GM10847 (cell line): Measurements from ENCODE around the gene SNX7.

Source experiments
- POLR2A ChIP-seq: IDR thresholded peaks from 2 replicates; pipeline ENCODE4 v1.6.1; 2011; ENCODE audit not compliant: insufficient read length; ENCODE audit errors: extremely low read depth

The SNX7 gene, protein sequence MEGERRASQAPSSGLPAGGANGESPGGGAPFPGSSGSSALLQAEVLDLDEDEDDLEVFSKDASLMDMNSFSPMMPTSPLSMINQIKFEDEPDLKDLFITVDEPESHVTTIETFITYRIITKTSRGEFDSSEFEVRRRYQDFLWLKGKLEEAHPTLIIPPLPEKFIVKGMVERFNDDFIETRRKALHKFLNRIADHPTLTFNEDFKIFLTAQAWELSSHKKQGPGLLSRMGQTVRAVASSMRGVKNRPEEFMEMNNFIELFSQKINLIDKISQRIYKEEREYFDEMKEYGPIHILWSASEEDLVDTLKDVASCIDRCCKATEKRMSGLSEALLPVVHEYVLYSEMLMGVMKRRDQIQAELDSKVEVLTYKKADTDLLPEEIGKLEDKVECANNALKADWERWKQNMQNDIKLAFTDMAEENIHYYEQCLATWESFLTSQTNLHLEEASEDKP

DNA sequence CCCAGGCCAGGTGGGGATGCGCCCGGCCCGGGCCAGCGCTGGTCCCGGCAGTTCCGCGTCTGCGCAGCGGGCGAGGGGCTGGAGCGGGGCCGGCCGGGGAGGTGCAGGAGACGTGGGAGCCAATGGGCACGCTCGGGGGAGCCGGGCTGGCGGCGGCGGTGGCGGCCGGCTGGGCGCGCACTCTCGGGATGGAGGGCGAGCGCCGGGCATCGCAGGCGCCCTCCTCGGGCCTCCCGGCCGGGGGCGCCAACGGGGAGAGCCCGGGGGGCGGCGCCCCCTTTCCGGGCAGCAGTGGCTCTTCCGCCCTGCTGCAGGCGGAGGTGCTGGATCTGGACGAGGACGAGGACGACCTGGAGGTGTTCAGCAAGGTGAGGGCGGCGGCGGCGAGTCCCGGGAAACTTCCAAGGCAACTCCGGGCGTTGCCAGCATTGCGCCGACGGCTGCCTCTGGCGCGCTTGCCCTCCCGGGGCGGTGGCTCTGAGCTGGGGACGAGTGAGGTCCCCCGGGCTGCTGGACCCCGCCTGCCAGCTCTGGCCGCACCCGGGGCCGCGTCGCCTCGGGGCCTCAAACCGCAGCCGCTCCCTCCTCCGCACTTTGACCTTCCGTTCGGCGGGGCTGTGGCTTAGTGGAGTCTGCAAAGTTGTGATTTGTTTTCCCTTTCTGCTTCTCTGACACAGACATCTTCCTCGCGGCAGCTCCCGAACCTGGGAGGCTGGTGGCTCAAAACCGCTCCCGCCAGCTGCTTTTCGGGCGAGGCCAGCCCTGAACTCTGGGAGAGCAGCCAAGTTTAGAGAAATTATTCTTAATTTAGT is at the start of gene SNX7:
Gene SNX7 (plus strand): TSS at position 178 of the 812 bp plus-strand sequence. CDS start 11 bp downstream, at position 189.
- TF ChIP-seq POLR2A = no peak

DNA sequence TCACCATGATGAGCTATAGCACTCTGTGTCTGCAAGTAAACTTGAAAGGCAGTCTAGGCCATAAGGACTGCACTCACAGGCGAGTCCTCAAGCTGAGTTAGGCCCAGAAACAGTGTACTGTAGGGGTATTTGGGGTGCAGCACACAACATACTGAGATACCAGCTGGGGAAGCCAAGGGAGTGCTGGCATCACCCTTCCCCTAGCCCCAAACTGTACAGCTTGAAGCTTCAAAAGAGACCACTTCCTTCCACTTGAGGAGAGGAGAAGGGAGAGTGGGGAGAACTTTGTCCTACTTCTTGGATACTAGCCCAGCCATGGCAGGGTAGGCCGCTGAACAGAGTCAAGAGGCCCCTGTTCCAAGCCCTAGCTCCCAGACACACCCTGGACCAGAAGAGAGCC is 24.2 kb upstream of the SNX7 start:
- no peak for TF ChIP-seq POLR2A

DNA sequence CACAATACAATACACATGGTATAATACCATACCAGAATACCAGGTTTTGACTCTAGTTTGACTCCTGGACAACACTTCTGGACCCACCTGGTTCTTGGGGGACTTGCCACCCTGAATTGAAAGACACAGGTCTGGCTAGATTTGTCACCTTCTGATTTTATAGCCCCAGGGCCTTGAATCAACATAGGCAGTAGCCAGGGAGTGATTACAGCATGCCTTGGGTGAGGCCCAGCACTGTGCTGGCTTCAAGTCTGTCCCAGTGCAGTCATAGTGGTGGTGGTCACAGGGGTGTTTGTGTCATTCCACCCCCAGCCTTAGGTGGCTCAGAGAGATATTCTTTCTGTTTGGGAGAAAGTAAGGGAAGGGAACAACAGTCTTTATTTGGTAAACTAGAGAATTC is 23.3 kb upstream of the SNX7 start:
- no peak for TF ChIP-seq POLR2A

DNA sequence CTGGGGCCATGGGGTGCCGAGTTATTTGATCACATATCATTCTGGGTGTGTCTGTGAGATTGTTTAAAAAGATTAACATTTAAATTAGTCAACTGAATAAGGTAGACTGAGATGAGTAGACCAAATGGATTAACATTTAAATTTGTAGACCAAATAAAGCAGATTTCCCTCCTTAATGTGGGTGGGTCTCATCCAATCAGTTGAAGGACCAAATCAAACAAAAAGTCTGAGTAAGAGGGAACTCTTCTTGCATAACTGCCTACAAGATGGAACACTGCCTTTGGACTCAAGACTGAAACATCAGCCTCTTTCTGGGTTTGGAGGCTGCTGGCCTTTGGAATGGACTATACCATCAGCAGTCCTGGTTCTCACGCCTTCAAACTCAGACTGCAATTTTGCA is 17.0 kb upstream of the SNX7 start:
- TF ChIP-seq POLR2A = no peak

DNA sequence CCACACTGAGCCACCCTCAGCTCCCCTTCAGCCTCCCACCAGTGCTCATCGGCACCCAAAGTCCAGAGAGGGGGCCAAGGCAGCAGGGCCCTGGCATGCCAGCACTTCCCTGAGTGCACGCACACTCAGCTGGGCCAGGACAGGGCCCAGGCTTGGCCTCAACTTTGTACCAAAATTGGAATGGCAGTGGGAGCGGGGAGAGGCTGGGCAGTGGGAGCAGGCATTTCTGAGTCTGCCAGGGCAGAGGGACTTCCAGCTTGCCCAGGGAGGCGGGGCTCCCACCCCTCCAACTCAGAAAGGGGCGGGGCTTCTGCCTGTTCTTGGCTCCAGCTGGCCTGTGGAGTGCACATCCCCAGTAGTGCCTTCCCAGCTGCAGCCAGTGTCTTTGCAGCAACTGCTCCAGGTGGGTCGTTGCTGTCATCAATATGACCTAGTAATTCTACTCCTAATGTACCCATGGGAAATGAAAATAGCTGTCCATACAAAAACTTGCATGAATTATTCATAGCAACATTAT is 10.3 kb upstream of the SNX7 start:
- TF ChIP-seq POLR2A = no peak

DNA sequence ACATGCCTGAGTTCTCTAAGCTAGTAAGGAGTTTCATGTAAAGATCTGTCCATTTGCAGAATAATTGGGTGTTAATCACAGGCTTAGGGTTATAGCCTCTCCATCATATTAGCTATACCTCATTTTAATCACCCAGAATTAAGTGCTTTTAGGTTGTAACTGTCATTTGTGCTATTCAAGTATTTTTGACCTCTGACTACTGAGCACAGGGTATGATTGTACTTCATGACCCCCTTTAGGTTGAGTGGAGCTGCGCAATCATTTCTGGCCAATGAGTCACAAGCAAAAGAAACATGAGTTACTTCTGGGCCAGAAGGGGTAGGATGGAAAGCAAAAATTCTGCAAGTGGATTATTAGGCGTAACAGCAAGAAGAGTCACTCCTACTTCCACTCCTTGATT is 8.4 kb upstream of the SNX7 start:
- TF ChIP-seq POLR2A = no peak

DNA sequence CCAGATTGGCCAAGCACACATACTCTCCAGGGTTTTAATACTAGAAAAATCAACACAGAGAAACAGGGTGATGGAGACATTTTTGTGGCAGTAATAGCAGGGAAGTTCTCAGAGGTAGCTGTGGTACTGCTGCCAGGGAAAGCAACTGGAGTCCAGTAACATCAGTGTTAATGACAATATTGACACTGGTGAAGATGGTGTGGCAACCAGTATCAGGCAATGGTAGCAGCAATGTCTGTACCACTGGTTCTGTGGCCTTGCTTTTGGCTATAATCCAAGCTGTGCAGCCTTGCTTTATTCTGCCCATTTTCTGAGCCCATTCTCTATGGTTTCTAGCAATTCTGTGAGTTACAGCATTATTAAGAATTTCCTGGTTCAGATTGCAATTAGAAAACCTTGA is 1.6 kb upstream of the SNX7 start:
- no peak for TF ChIP-seq POLR2A

DNA sequence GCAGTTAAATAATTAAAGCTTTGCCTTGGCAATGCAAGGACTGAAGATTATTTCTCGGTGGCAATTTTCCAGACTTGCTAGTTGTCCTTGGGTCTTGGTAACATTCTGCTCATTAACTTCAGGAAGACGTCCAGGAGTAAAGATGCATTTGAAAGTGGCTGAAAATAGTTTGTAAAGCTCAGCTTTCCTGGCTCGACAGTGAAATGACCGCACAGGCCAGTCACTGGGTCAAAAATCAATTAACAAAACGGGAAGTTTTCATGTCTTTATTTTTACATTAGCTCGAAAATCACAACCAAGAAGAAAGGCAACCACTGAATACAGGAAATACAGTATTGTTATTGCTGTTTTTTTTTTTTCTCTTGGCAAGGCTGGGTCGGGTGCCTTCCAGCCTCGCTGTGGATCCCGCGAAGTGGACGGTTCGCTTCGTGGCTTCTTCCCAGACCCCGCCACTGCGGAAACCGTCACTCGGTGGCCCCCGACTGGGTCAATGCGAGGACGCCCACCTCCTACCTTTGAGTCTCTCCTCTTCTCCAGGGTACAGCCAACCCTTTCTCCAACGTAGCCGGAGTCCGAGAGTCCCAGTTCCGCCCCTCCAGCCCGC is 479 bp upstream of the SNX7 start:
- no peak for TF ChIP-seq POLR2A

DNA sequence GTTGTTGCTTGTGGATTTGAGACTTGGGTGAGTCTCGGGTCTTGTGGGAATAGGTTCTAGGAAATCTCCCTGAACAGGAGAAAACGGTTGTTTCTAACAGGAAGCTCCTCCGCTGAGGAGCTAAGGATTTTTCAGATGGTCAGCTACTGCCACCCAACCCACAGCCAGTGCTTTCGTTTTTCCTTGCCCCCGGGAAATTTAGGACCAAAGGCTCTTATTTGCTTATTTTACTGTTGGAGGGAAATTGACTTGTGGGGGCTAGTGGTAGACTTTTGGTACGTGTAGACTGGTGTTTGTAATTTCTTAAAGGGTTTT is 792 bp downstream of the SNX7 start:
- TF ChIP-seq POLR2A = no peak

DNA sequence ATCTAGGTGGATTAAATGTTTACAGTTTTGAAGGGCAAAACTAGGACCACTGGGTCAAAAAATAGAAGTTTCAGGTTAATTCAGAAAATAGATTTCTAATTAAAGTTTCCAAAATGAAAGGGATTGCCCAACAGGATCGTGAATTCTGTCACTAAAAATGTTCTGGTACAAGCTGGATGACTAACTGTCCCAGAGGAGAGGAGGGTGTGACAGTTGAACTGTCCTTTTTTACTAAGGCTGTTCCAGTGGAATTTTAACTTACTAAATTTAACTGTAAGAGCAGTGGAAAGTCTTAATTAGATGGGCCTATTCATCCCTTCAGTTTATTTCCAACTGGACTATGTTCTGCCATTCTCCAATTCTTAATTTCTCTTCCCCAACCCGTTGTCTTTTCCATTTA is 7.2 kb downstream of the SNX7 start:
- no peak for TF ChIP-seq POLR2A

DNA sequence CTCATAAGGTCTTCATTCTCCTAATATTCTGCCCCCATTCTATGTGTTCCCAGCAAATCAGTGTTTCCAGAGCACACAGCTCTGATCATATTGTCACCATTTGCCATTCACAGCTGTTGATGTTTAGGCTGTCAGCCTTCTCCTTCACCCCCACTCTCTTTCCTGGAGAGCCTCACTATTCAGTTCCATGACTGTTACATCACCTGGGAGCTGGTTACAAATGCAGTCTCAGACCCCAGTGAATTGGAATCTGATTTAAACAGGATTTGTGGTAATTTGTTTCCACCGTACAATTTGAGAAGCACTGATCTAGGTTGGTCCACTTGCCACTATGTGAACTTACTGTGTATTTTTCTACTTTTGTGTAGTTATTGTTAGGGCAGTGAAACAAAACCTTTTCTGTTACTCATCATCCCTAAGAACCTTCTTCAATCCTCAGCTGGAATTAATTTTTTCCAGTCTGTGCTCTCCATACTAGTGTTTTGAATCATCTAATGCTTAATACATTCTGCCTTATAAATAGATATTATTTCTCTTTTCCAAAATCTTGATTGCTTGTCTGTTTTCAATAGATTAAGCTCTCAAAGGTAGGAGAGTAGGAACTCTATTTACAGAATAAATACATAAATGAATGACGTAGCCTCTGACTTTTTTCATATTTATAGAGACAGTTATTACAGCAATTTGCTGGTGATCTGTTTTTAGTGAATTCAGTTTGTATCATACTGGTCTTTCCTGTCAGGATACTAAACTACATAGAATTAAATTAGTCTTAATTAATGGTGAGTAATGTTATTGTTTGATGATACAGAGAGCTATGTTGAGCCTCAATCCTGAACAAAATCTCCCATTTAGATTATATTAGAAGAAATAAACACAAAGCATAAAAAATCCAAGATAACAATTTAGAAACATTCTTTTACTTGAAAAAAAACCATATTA is 8.1 kb downstream of the SNX7 start:
- no peak for TF ChIP-seq POLR2A

DNA sequence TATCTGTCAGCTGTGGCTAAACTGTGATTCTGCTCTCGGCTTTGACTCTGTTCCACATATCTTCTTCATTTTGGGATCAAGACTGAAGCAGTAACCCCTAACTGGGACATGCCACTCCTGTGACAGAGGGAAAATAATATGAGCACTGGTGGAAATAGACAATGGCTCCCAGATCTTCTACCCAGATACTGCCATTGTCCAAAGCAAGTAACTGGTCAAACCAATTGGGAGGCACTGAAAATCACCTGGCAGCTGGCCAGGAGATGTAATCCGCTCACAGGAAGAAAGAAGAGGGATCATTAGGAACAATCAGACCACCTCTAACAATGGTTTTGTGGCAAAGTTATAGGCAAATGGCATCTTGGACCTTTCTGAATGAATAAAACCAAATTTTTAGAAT is 10.7 kb downstream of the SNX7 start:
- TF ChIP-seq POLR2A = no peak

DNA sequence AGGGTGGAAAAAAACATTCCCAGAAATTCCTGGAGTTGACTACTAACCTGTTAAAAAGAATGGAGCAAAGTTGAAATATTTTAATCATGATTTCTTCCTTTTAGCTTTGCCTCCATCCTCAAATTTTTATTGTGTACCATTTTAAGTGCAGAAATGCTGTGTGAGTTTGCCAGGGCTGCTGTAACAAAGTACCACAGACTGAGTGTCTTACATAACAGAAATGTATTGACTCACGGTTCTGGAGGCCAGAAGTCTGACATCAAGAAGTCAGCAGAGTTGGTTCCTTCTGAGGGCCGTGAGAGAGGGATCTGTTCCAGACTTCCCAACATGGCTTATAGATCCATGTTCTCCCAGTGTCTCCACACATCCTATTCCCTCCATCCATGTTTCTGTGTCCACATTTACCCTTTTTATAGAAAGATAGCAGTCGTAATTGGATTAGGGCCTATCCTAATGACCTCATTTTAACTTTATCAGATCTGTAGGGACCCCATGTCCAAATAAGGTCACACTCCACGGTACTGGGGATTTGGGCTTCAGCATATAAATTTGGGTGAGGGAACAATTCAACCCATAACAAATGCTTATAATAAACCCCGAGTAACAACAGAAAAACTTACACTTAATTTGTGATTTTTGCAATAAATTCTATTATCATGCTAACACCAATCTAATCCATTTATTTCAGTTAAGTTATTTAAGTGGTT is 12.7 kb downstream of the SNX7 start:
- TF ChIP-seq POLR2A = no peak

DNA sequence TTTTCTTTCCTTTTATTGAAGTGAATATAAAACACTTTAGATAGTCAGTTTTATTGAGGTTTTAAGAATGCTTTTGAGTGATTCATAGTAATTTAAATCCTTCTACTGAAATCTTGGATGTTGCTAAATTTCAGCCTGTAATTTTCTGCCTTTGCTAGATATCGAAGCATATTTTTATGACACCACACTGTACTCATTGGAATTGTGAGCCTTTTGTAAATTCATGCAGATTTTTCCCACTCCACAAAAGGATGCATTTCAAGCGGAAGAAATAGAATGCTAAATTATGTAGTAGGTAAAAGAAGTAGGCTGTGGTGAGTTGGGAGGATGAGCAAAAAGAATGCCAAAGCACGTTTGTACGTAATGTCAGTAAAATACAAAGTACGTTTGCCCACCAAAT is 13.8 kb downstream of the SNX7 start:
- TF ChIP-seq POLR2A = no peak
